ENCODE data around the gene COL9A3. TPM values are rescaled to one million over a fixed set of nuclear protein-coding genes. Genes with fewer than 3 reads are reported as not detected.
"Not testable (repeated sequence)": the region's sequence is repeated elsewhere in the genome, so short reads cannot be mapped to it uniquely, and the experiment has no call there.

COL9A3 gene
- total and polyA plus RNA-seq, 2 donors = 4.1 to 7.0 TPM

DNA sequence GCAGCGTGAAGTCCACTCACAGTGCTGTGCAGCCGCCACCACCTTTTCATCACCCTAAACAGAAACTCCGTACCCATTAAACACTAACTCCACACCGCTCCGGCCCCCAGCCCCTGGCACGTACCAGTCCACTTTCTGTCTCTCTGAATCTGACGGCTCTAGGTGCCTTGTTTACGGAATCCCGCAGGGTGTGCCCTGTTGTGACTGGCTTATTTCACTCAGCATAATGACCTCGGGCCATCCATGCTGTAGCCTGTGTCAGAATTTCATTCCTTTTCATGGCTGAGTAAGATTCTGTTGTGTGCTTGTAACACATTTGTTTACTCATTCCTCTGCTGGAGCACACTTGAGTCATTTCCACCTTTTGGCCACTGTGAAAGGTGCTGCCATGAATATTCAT is 26.8 kb downstream of the COL9A3 start:
- no peak overlapping the region for H3K27ac ChIP-seq (ENCODE audit: low read depth in 1 of 2, low read length in 1 of 2)
- no peaks in the 10 kb centered on the region for H3K27me3 ChIP-seq (ENCODE audit: control insufficient read depth in 2 of 2, insufficient read depth in 1 of 2, low read length in 1 of 2)
- WGBS = 97% methylated on average over 10 of the region's 10 CpGs
- no peak overlapping the region for H3K4me3 ChIP-seq (ENCODE audit: low read length in 2 of 2)
- no peaks in the 10 kb centered on the region for H3K9me3 ChIP-seq (ENCODE audit: control insufficient read depth in 2 of 2, insufficient read depth in 1 of 2, low read length in 1 of 2)
- no peaks in the 10 kb centered on the region for H3K4me1 ChIP-seq (ENCODE audit: control insufficient read depth in 2 of 2, insufficient read depth in 2 of 2, low read length in 2 of 2)
- peaks cover 15 to 25% of the 10 kb centered on the region in 2 donors for H3K36me3 ChIP-seq (ENCODE audit: control insufficient read depth in 2 of 2, insufficient read depth in 2 of 2, low read length in 1 of 2)
- no peak for DNase-seq (ENCODE audit: low read depth in 6 of 9, low spot score in 9 of 9)

DNA sequence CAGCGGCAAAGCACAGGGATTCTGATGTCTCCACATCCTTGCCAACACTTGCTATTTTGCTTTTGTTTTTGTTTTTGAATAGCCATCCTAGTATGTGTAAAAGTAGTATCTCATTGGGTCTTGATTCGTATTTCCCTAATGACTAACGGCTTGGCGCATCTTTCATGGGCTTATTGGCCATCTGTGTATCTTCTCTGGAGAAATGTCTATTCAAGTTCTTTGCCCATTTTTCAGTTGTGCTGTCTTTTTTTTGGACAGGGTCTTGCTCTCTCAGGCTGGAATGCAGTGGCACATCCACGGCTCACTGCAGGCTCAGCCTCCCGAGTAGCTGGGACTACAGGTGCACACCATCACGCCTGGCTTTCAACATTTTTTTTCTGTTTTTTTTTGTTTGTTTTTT is 27.3 kb downstream of the COL9A3 start:
- Histone ChIP-seq H3K4me3 (ENCODE audit: low read length in 2 of 2) (no peak overlapping the region), H3K9me3 (ENCODE audit: control insufficient read depth in 2 of 2, insufficient read depth in 1 of 2, low read length in 1 of 2) (no peaks in the 10 kb centered on the region), H3K4me1 (ENCODE audit: control insufficient read depth in 2 of 2, insufficient read depth in 2 of 2, low read length in 2 of 2) (no peaks in the 10 kb centered on the region), H3K36me3 (ENCODE audit: control insufficient read depth in 2 of 2, insufficient read depth in 2 of 2, low read length in 1 of 2) (peaks cover 15 to 25% of the 10 kb centered on the region in 2 donors), H3K27ac (ENCODE audit: low read depth in 1 of 2, low read length in 1 of 2) (no peak overlapping the region), H3K27me3 (ENCODE audit: control insufficient read depth in 2 of 2, insufficient read depth in 1 of 2, low read length in 1 of 2) (no peaks in the 10 kb centered on the region)
- no peak for DNase-seq (ENCODE audit: low read depth in 6 of 9, low spot score in 9 of 9)
- 97% methylated on average over 7 of the region's 7 CpGs for WGBS

DNA sequence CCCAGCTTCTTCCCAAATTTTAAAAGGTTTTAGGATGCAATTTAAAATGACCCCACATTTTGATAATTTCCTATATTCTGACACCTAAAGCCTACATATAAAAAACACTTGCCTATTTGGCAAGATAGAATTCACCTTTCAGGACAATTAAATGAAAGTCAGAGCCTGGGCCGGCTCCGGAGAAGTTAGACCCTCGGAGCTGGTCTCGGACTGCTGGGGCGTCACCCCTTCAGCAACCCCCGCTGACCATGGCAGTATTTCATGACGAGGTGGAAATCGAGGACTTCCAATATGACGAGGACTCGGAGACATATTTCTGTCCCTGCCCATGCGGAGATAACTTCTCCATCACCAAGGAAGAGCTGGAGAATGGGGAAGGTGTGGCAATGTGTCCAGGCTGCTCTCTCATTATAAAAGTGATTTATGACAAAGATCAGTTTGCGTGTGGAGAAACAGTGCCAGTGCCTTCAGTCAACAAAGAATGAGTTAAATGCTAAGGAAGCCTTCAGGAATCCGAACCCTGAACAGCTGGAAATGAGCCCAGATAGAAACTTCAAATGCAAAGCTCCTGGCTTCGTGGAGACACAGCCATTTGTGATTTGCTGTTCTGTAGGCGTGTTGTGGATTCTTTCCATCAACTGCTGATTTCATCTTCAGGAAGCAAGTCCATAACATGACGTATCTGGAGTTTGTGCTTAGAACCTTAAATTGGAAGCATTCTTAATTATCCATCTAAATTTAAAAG is 28.7 kb downstream of the COL9A3 start:
- no peak overlapping the region for H3K27ac ChIP-seq (ENCODE audit: low read depth in 1 of 2, low read length in 1 of 2)

DNA sequence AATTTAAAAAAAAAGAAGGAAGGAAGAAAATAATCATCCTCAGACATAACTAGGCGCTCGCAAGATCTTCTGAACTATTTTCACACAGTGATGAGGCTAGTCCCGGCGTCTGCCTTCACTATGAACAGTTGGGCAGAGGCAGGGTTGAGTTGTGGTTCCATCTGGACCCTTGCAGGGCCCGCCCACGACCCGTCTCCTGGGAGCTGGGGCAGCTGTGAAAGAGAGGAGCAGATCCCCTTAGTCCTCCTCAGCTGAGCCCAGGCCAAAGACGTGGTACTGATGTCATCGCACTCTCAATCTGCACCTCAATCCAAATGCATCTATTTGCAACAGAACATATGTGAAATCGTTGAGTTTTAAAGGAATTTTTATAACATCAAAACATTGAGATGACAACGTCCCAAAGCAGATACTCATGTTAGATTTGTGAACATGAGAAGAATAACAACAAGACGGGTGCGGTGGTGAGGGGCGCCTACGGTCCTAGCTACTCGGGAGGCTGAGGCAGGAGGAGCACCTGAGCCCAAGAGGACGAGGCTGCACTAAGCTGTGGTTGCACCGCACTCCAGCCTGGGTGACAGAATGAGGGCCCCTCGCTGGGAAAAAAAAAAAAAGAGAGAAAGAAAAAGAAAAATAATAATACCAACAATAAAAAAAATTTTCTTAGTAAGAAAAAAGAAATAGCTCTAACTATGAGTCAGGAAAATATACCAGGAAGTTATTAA is 29.5 kb downstream of the COL9A3 start:
- 95% methylated on average over 19 of the region's 19 CpGs for WGBS
- Histone ChIP-seq H3K36me3 (ENCODE audit: control insufficient read depth in 2 of 2, insufficient read depth in 2 of 2, low read length in 1 of 2) (peaks cover 21 to 26% of the 10 kb centered on the region in 2 donors), H3K27me3 (ENCODE audit: control insufficient read depth in 2 of 2, insufficient read depth in 1 of 2, low read length in 1 of 2) (no peaks in the 10 kb centered on the region), H3K4me3 (ENCODE audit: low read length in 2 of 2) (no peak overlapping the region), H3K9me3 (ENCODE audit: control insufficient read depth in 2 of 2, insufficient read depth in 1 of 2, low read length in 1 of 2) (no peaks in the 10 kb centered on the region), H3K4me1 (ENCODE audit: control insufficient read depth in 2 of 2, insufficient read depth in 2 of 2, low read length in 2 of 2) (no peaks in the 10 kb centered on the region), H3K27ac (ENCODE audit: low read depth in 1 of 2, low read length in 1 of 2) (no peak overlapping the region)
- DNase-seq (ENCODE audit: low read depth in 6 of 9, low spot score in 9 of 9) = no peak

More for the DNA sequence above, 28.7 kb downstream of the COL9A3 start:
- WGBS = over 99% methylated on average over 16 of the region's 16 CpGs
- Histone ChIP-seq H3K36me3 (ENCODE audit: control insufficient read depth in 2 of 2, insufficient read depth in 2 of 2, low read length in 1 of 2) (peaks cover 17 to 29% of the 10 kb centered on the region in 2 donors), H3K9me3 (ENCODE audit: control insufficient read depth in 2 of 2, insufficient read depth in 1 of 2, low read length in 1 of 2) (no peaks in the 10 kb centered on the region), H3K4me1 (ENCODE audit: control insufficient read depth in 2 of 2, insufficient read depth in 2 of 2, low read length in 2 of 2) (no peaks in the 10 kb centered on the region), H3K27me3 (ENCODE audit: control insufficient read depth in 2 of 2, insufficient read depth in 1 of 2, low read length in 1 of 2) (no peaks in the 10 kb centered on the region), H3K4me3 (ENCODE audit: low read length in 2 of 2) (no peak overlapping the region)
- DNase-seq (ENCODE audit: low read depth in 6 of 9, low spot score in 9 of 9) = no peak

DNA sequence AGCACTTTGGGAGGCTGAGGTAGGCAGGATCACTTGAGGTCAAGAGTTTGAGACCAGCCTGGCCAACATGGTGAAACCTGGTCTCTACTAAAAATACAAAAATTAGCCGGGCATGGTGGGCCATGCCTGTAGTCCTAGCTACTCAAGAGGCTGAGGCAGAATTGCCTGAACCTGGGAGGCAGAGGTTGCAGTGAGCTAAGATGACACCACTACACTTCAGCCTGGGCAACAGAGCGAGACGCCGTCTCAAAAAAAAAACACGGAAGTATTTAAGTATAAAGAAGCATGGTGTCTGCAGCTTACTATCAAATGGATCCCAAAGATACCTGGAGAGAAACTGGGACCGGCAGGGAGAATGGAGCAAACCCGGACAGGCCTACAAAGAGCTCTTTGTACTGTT is 32.1 kb downstream of the COL9A3 start:
- DNase-seq (ENCODE audit: low read depth in 6 of 9, low spot score in 9 of 9); H3K27ac ChIP-seq (ENCODE audit: low read depth in 1 of 2, low read length in 1 of 2); H3K4me1 ChIP-seq (ENCODE audit: control insufficient read depth in 2 of 2, insufficient read depth in 2 of 2, low read length in 2 of 2); H3K4me3 ChIP-seq (ENCODE audit: low read length in 2 of 2); H3K9me3 ChIP-seq (ENCODE audit: control insufficient read depth in 2 of 2, insufficient read depth in 1 of 2, low read length in 1 of 2); H3K27me3 ChIP-seq (ENCODE audit: control insufficient read depth in 2 of 2, insufficient read depth in 1 of 2, low read length in 1 of 2): not testable (repeated sequence)
- peaks cover 39 to 43% of the 10 kb centered on the region in 2 donors for H3K36me3 ChIP-seq (ENCODE audit: control insufficient read depth in 2 of 2, insufficient read depth in 2 of 2, low read length in 1 of 2)
- 98% methylated on average over 7 of the region's 7 CpGs for WGBS

DNA sequence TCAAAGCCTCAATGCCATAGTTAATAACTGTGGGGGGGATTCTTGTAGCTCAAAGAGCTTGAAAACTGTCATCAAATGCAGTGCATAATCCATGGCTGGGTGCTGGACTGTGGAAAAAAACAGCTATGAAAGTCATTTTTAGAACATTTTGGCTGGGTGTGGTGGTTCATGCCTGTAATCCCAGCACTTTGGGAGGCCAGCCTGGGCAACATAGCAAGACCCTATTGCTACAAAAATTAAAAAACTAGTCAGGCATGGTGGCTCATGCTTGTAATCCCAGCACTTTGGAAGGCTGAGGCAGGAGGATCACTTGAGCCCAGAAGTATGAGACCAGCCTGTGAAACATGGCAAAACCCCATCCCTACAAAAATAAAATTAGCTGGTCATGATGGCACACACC is 32.6 kb downstream of the COL9A3 start:
- Histone ChIP-seq H3K4me3 (ENCODE audit: low read length in 2 of 2) (no peak overlapping the region), H3K9me3 (ENCODE audit: control insufficient read depth in 2 of 2, insufficient read depth in 1 of 2, low read length in 1 of 2) (no peaks in the 10 kb centered on the region), H3K27ac (ENCODE audit: low read depth in 1 of 2, low read length in 1 of 2) (no peak overlapping the region), H3K4me1 (ENCODE audit: control insufficient read depth in 2 of 2, insufficient read depth in 2 of 2, low read length in 2 of 2) (no peaks in the 10 kb centered on the region), H3K27me3 (ENCODE audit: control insufficient read depth in 2 of 2, insufficient read depth in 1 of 2, low read length in 1 of 2) (no peaks in the 10 kb centered on the region), H3K36me3 (ENCODE audit: control insufficient read depth in 2 of 2, insufficient read depth in 2 of 2, low read length in 1 of 2) (peaks cover 44 to 46% of the 10 kb centered on the region in 2 donors)
- no peak for DNase-seq (ENCODE audit: low read depth in 6 of 9, low spot score in 9 of 9)

DNA sequence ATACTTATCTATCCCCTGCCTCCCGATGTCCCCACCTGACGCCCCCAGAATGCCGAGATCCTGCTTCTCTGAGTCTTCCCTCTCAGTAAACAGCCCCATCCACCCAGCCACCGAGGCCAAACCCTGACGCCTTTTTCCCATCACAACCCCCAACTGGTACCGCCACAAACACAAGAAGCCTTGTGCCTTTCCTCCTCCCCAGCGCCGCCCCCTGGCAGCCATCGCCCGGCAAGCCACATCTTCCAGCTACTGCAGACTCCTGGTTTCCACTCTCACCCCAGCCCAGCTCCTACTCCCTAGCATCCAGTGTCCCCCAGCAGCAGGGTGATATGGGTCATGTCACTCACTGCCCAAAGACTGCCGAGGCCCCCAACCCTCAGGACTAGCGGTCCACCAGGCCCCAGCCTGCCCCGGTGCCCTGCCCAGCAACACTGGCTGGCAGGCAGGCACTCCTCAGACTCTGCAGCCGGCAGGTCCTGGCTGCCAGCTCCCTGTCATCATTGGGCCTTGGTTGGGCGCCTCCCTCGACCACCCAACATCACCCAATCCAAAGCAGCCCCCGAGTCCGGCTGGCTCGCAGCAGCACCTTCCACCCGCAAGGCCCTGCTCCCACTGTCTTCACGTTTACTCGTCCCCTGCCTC is 33.6 kb downstream of the COL9A3 start:
- H3K4me3 ChIP-seq (ENCODE audit: low read length in 2 of 2) = no peak overlapping the region
- H3K4me1 ChIP-seq (ENCODE audit: control insufficient read depth in 2 of 2, insufficient read depth in 2 of 2, low read length in 2 of 2) = no peaks in the 10 kb centered on the region
- no peaks in the 10 kb centered on the region for H3K9me3 ChIP-seq (ENCODE audit: control insufficient read depth in 2 of 2, insufficient read depth in 1 of 2, low read length in 1 of 2)
- WGBS = 98% methylated on average over 22 of the region's 22 CpGs
- no peaks in the 10 kb centered on the region for H3K27me3 ChIP-seq (ENCODE audit: control insufficient read depth in 2 of 2, insufficient read depth in 1 of 2, low read length in 1 of 2)
- H3K27ac ChIP-seq (ENCODE audit: low read depth in 1 of 2, low read length in 1 of 2) = no peak overlapping the region
- DNase-seq (ENCODE audit: low read depth in 6 of 9, low spot score in 9 of 9) = no peak
- peaks cover 40 to 50% of the 10 kb centered on the region in 2 donors for H3K36me3 ChIP-seq (ENCODE audit: control insufficient read depth in 2 of 2, insufficient read depth in 2 of 2, low read length in 1 of 2)

DNA sequence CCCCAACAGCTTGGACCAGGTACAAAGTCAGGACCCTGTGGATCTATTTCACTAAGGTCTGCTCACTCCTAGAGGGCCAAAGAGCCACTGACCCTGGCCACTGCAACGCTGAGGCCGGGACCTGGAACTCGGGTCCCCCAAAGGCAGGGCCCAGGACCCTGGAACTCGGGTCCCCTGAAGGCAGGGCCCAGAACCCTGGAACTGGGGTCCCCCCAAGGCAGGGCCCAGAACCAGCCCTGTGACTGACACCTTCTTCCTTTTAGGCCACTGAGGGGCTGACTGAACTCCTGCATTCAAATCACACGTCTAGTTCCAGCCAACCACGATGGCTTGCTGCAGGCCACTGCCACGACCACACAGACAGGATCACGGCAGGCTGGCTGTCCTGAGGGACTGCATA is 35.3 kb downstream of the COL9A3 start:
- DNase-seq (ENCODE audit: low read depth in 6 of 9, low spot score in 9 of 9) = no peak
- Histone ChIP-seq H3K27ac (ENCODE audit: low read depth in 1 of 2, low read length in 1 of 2) (no peak overlapping the region), H3K36me3 (ENCODE audit: control insufficient read depth in 2 of 2, insufficient read depth in 2 of 2, low read length in 1 of 2) (peaks cover 36 to 46% of the 10 kb centered on the region in 2 donors), H3K4me3 (ENCODE audit: low read length in 2 of 2) (no peak overlapping the region), H3K9me3 (ENCODE audit: control insufficient read depth in 2 of 2, insufficient read depth in 1 of 2, low read length in 1 of 2) (no peaks in the 10 kb centered on the region), H3K4me1 (ENCODE audit: control insufficient read depth in 2 of 2, insufficient read depth in 2 of 2, low read length in 2 of 2) (no peaks in the 10 kb centered on the region), H3K27me3 (ENCODE audit: control insufficient read depth in 2 of 2, insufficient read depth in 1 of 2, low read length in 1 of 2) (no peaks in the 10 kb centered on the region)
- 97% methylated on average over 8 of the region's 8 CpGs for WGBS

DNA sequence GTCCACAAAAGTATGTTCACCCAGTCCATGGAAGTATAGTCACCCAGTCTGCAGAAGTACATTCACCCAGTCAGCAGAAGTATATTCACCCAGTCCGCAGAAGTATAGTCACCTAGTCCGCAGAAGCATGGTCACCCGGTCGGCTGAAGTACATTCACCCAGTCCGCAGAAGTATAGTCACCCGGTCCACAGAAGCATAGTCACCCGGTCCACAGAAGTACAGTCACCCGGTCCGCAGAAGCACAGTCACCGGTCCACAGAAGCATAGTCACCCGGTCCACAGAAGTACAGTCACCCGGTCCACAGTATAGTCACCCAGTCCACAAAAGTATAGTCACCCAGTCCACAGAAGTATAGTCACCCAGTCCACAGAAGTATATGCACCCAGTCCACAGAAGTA is 36.0 kb downstream of the COL9A3 start:
- WGBS = 96% methylated on average over 12 of the region's 12 CpGs
- no peaks in the 10 kb centered on the region for H3K4me1 ChIP-seq (ENCODE audit: control insufficient read depth in 2 of 2, insufficient read depth in 2 of 2, low read length in 2 of 2)
- H3K9me3 ChIP-seq (ENCODE audit: control insufficient read depth in 2 of 2, insufficient read depth in 1 of 2, low read length in 1 of 2) = no peaks in the 10 kb centered on the region
- no peak overlapping the region for H3K4me3 ChIP-seq (ENCODE audit: low read length in 2 of 2)
- DNase-seq (ENCODE audit: low read depth in 6 of 9, low spot score in 9 of 9) = no peak
- no peaks in the 10 kb centered on the region for H3K27me3 ChIP-seq (ENCODE audit: control insufficient read depth in 2 of 2, insufficient read depth in 1 of 2, low read length in 1 of 2)
- H3K36me3 ChIP-seq (ENCODE audit: control insufficient read depth in 2 of 2, insufficient read depth in 2 of 2, low read length in 1 of 2) = peaks cover 39 to 51% of the 10 kb centered on the region in 2 donors
- no peak overlapping the region for H3K27ac ChIP-seq (ENCODE audit: low read depth in 1 of 2, low read length in 1 of 2)
